Brain microvascular endothelial cell (primary cell): ENCODE measurements around the gene CACNA2D3.
"Not testable (repeated sequence)": the region's sequence is repeated elsewhere in the genome, so short reads cannot be mapped to it uniquely, and the experiment has no call there.

ENCODE experiments used
- DNase-seq: peaks from one replicate; pipeline ENCODE4 v3.0.0-alpha.2; 2020
- H3K27ac ChIP-seq: fragments of 250-450 bp; sonication (Bioruptor Pico); 2 replicates; pipeline ENCODE4 v1.5.1; 2020; ENCODE audit warnings: mild to moderate bottlenecking, moderate library complexity
- H3K27me3 ChIP-seq: fragments of 250-450 bp; sonication (Bioruptor Pico); replicated peaks from 2 replicates; pipeline ENCODE4 v1.5.1; 2020; ENCODE audit warnings: mild to moderate bottlenecking
- H3K36me3 ChIP-seq: fragments of 250-450 bp; sonication (Bioruptor Pico); replicated peaks from 2 replicates; pipeline ENCODE4 v1.5.1; 2020; ENCODE audit warnings: mild to moderate bottlenecking
- H3K4me3 ChIP-seq: 2 replicates; pipeline ENCODE4 v1.5.1; 2011; ENCODE audit warnings: low read depth, mild to moderate bottlenecking, control low read depth, low read length, moderate library complexity
- CTCF ChIP-seq: IDR thresholded peaks from 2 replicates; pipeline ENCODE4 v1.5.1; 2011; ENCODE audit warnings: low read depth, mild to moderate bottlenecking, moderate library complexity, low read length, control low read depth, inconsistent platforms; ENCODE audit errors: missing control alignments
- in situ Hi-C: cut with HindIII; loops from 2 replicates; pipeline ENCODE4 v1.10.0; 2017; ENCODE audit warnings: low sequenced_read_pairs, low pct_ligation_motif_present

The CACNA2D3 gene

GRCh38 chr3:54630101-54630623, 507.8 kb downstream of the CACNA2D3 start:
- in situ Hi-C loops, result no loop called here
- H3K4me3 ChIP-seq, result no peak overlapping the region
- H3K27ac ChIP-seq, result no peak overlapping the region
- no peak for DNase-seq
- H3K27me3 ChIP-seq, result no peaks in the 10 kb centered on the region
- no peaks in the 10 kb centered on the region for H3K36me3 ChIP-seq
- no peak for TF ChIP-seq CTCF

GRCh38 chr3:54631001-54631400, 508.6 kb downstream of the CACNA2D3 start:
- H3K4me3 ChIP-seq, H3K27ac ChIP-seq, DNase-seq, in situ Hi-C loops, H3K27me3 ChIP-seq, H3K36me3 ChIP-seq: not testable (repeated sequence)

GRCh38 chr3:54631516-54632325, 509.4 kb downstream of the CACNA2D3 start:
- no peak for TF ChIP-seq CTCF
- no peaks in the 10 kb centered on the region for H3K27me3 ChIP-seq
- in situ Hi-C loops, result no loop called here
- H3K4me3 ChIP-seq, result no peak overlapping the region
- no peaks in the 10 kb centered on the region for H3K36me3 ChIP-seq
- H3K27ac ChIP-seq, result no peak overlapping the region
- DNase-seq, result no peak

GRCh38 chr3:54632326-54632665, 509.9 kb downstream of the CACNA2D3 start:
- H3K36me3 ChIP-seq, result no peaks in the 10 kb centered on the region
- no peak overlapping the region for H3K4me3 ChIP-seq
- H3K27ac ChIP-seq, result no peak overlapping the region
- DNase-seq, result no peak
- TF ChIP-seq CTCF, result no peak
- in situ Hi-C loops, result no loop called here
- H3K27me3 ChIP-seq, result no peaks in the 10 kb centered on the region

- in situ Hi-C loops, result no loop called here
- H3K36me3 ChIP-seq, result no peaks in the 10 kb centered on the region
- no peak for DNase-seq
- no peak overlapping the region for H3K4me3 ChIP-seq
- TF ChIP-seq CTCF, result no peak
- no peak overlapping the region for H3K27ac ChIP-seq
- no peaks in the 10 kb centered on the region for H3K27me3 ChIP-seq
These were observed 510.5 kb downstream of the CACNA2D3 start for GRCh38 chr3:54632834-54633233.

- Histone ChIP-seq H3K4me3 (no peak overlapping the region), H3K36me3 (no peaks in the 10 kb centered on the region), H3K27ac (no peak overlapping the region), H3K27me3 (no peaks in the 10 kb centered on the region)
- DNase-seq, result no peak
- no peak for TF ChIP-seq CTCF
- in situ Hi-C loops, result no loop called here
These were observed 511.2 kb downstream of the CACNA2D3 start for GRCh38 chr3:54633444-54634121.
